CD8-positive, alpha-beta memory T cell (primary cell): Measurements from ENCODE around the gene RUNDC3A. TPM values are rescaled to one million over a fixed set of nuclear protein-coding genes. Genes with fewer than 3 reads are reported as not detected.

Experiments used
- CTCF ChIA-PET: fragments of 350-600 bp; sonication (Branson Sonifier 250); formaldehyde crosslinking; loops from one replicate; lab custom pipeline; 2021; ENCODE audit warnings: antibody characterized with exemption; lab: Charles Lee
- POLR2A ChIA-PET: fragments of 350-600 bp; sonication (Branson Sonifier 250); formaldehyde crosslinking; loops from one replicate; lab custom pipeline; 2021; ENCODE audit warnings: antibody characterized with exemption; lab: Charles Lee
- DNase-seq, 5 donors: peaks; one replicate each; pipeline versions ENCODE4 v3.0.0 to v3.0.0-alpha.2; 2020 to 2022; ENCODE audit warnings: mixed read lengths in 1 of 5
- H3K27ac ChIP-seq: one replicate; pipeline ENCODE4 v1.7.0; 2013; ENCODE audit warnings: low read depth, mild to moderate bottlenecking, low read length, moderate library complexity
- H3K27me3 ChIP-seq: 2 replicates; pipeline ENCODE4 v1.7.0; 2013; ENCODE audit warnings: low read length, mild to moderate bottlenecking; ENCODE audit not compliant: insufficient read depth, poor library complexity, severe bottlenecking
- H3K36me3 ChIP-seq: 2 replicates; pipeline ENCODE4 v1.7.0; 2013; ENCODE audit warnings: mild to moderate bottlenecking, low read length, moderate library complexity; ENCODE audit not compliant: insufficient read depth
- H3K4me1 ChIP-seq: 2 replicates; pipeline ENCODE4 v1.7.0; 2013; ENCODE audit warnings: mild to moderate bottlenecking, low read length, moderate library complexity; ENCODE audit not compliant: insufficient read depth
- H3K4me3 ChIP-seq: 2 replicates; pipeline ENCODE4 v1.7.0; 2013; ENCODE audit warnings: mild to moderate bottlenecking, low read length
- H3K9me3 ChIP-seq: 2 replicates; pipeline ENCODE4 v1.7.0; 2013; ENCODE audit warnings: mild to moderate bottlenecking, low read length
- H3K27ac Mint-ChIP-seq, 8 donors: one replicate each; pipeline ENCODE4 v1.8.0; 2020 to 2021; ENCODE audit warnings: mixed read lengths in 8 of 8, mild to moderate bottlenecking in 6 of 8, inconsistent platforms in 3 of 8, moderate library complexity in 3 of 8
- H3K27me3 Mint-ChIP-seq, 2 donors: one replicate each; pipeline ENCODE4 v1.8.0; 2020 to 2021; ENCODE audit warnings: mixed read lengths in 2 of 2, mild to moderate bottlenecking in 1 of 2, moderate library complexity in 1 of 2
- H3K36me3 Mint-ChIP-seq, 3 donors: one replicate each; pipeline ENCODE4 v1.8.0; 2020 to 2021; ENCODE audit warnings: mixed read lengths in 3 of 3, inconsistent platforms in 1 of 3, mild to moderate bottlenecking in 1 of 3
- H3K4me1 Mint-ChIP-seq, 3 donors: one replicate each; pipeline ENCODE4 v1.8.0; 2020 to 2021; ENCODE audit warnings: mixed read lengths in 3 of 3, inconsistent platforms in 1 of 3, mild to moderate bottlenecking in 1 of 3
- H3K4me3 Mint-ChIP-seq, 7 donors: one replicate each; pipeline ENCODE4 v1.8.0; 2020 to 2021; ENCODE audit warnings: mixed read lengths in 7 of 7, mild to moderate bottlenecking in 6 of 7, moderate library complexity in 4 of 7, inconsistent platforms in 2 of 7
- H3K9me3 Mint-ChIP-seq, 5 donors: one replicate each; pipeline ENCODE4 v1.8.0; 2020 to 2022; ENCODE audit warnings: mixed read lengths in 5 of 5, mild to moderate bottlenecking in 3 of 5, moderate library complexity in 2 of 5, inconsistent platforms in 1 of 5
- polyA plus RNA-seq: library from polyadenylated mRNA; unstranded; fragments of 300-500 nt; fragmentation: Illumina TruSeq; gene quantifications from one replicate; pipeline ENCODE4 v1.2.3, GENCODE V29; 2021
- total RNA-seq, 2 experiments: library from RNA; stranded (reverse); gene quantifications; one replicate each; pipeline ENCODE4 v1.2.3, GENCODE V29; 2021

The RUNDC3A gene
- total and polyA plus RNA-seq, 3 experiments from 2014 or later = not detected

GRCh38 chr17:44351961-44352827, 43.8 kb downstream of the RUNDC3A start:
- Mint-ChIP-seq H3K27ac (no peak overlapping the region), H3K27me3 (peaks cover 0 to 6% of the 10 kb centered on the region in 2 donors), H3K4me3 (peak overlapping the region in 5 of 7 donors; percentile 48 to 87 (median 73)), H3K36me3 (peaks cover 0 to 7% (median 0%) of the 10 kb centered on the region in 3 donors), H3K4me1 (peaks cover 5 to 22% (median 9%) of the 10 kb centered on the region in 3 donors), H3K9me3 (no peaks in the 10 kb centered on the region)
- H3K27ac ChIP-seq = no peak overlapping the region
- DNase-seq = no peak
- H3K27me3 ChIP-seq = no peaks in the 10 kb centered on the region
- no peaks in the 10 kb centered on the region for H3K9me3 ChIP-seq
- CTCF ChIA-PET = interaction anchor here (0.9 to 6.7 kb wide), 6 partner anchors 9 to 165 kb away, joined by 4 to 54 read pairs (median 4); partner anchors contain the start of genes FAM171A2 and TMUB2
- H3K36me3 ChIP-seq = no peaks in the 10 kb centered on the region
- POLR2A ChIA-PET = interaction anchor here (0.8 to 3.2 kb wide), 3 partner anchors 11 to 136 kb away, joined by 3 to 16 read pairs (median 15); partner anchors contain the start of gene FAM171A2
- no peak overlapping the region for H3K4me3 ChIP-seq
- H3K4me1 ChIP-seq = peaks cover 3% of the 10 kb centered on the region

GRCh38 chr17:44352828-44353671, 44.6 kb downstream of the RUNDC3A start:
- Mint-ChIP-seq H3K4me3 (peak overlapping the region; percentile 65 to 87 (median 73)), H3K27me3 (peaks cover 0 to 6% of the 10 kb centered on the region in 2 donors), H3K36me3 (peaks cover 0 to 7% (median 0%) of the 10 kb centered on the region in 3 donors), H3K4me1 (peaks cover 5 to 21% (median 9%) of the 10 kb centered on the region in 3 donors), H3K9me3 (no peaks in the 10 kb centered on the region), H3K27ac (peak overlapping the region in 1 of 8 donors; percentile 52)
- POLR2A ChIA-PET = interaction anchor here (0.8 to 3.2 kb wide), 8 partner anchors 7 to 229 kb away, joined by 3 to 16 read pairs (median 4); partner anchors contain the start of genes FAM171A2, GRN and HDAC5
- DNase-seq = no peak
- Histone ChIP-seq H3K9me3 (no peaks in the 10 kb centered on the region), H3K36me3 (no peaks in the 10 kb centered on the region), H3K27me3 (no peaks in the 10 kb centered on the region), H3K27ac (no peak overlapping the region), H3K4me3 (no peak overlapping the region), H3K4me1 (peaks cover 3% of the 10 kb centered on the region)
- CTCF ChIA-PET = interaction anchor here (0.9 to 6.7 kb wide), 4 partner anchors 7 to 142 kb away, joined by 4 to 54 read pairs (median 24); partner anchors contain the start of genes FAM171A2 and GRN

DNA sequence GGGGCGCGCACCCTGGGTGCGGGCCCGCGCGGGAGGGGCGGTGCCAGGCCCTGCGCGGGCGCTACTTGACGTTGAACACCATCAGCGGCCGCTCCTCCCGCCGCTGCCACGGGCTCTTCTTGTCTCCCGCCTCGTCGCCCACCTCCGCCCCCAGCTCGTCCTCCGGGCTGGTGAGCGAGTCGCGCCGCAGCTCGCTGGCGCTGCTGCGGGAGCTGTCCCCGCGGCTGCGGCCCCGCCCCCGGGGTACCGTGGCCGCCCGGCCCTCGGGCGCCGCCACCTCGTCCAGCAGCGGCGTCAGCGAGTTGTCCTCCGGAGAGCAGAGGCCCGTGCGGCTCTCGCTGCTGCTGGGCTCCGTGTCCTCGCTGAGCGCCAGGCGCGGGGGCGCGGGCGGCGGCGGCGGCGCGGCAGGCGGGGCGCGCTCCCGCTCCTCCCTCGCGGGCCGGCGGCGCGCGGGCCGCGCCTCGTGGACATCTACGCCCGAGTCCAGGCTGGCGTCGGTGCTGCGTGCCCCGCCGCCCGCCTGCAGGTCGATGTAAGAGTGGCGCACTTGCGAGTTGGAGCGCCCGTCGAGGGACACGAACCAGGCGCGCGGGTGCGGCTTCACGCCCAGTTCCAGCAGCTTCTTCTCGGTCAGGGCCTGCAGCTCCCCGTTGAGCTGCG, 45.4 kb downstream of the RUNDC3A start:
- peak in 2 of 5 donors; percentile 14 to 32 for DNase-seq
- CTCF ChIA-PET = interaction anchor here (0.7 to 6.7 kb wide), 8 partner anchors 8 to 203 kb away, joined by 3 to 54 read pairs (median 6); partner anchors contain the start of genes FAM171A2 and GRN
- H3K4me3 ChIP-seq = no peak overlapping the region

DNA sequence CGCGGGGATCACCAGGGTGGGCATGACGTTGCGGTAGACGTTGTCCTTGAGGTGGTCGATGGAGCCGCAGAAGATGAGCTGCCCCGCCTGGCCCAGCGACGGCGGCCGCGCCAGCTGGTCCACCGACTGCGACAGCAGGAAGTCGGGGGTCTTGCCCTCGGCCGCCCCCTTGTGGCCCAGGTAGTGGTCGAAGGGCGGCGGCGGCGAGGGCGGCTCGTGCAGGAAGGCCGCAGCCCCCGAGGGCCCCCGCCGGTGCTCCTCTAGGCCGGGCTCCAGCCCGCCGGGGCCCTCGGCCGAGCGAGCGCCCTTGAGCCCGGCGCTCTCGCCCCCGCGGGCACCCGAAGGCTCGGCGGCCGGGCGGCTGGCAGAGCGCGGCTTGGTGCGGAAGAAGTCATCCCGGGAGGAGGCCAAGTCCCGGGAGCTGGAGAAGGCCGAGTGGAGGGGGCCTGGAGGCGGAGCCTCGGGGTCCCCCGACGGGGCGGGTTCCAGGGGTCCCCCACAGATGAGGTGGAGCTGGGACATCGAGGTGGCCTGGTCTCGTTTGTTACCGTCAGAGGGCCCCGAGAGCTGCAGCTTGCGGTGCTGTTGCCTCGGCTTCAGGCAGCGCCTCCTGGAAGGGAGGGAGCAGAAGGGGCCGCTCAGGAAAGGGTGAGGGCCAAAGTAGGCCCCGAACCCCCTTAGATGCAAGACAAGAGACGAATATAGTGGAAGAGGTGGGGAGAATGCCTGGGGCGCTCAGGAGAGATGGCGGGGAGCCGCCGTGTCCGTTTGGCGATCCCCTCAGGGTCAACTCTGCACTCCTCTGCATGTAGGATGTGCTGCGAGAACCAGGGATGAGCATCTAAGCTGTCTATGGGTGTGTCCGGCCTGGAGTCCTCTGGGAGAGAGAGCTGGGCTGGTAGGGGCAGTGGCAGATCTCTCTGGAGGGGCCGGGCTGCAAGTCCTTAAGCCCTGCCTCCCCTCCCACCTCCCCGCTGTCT, 46.5 kb downstream of the RUNDC3A start:
- Mint-ChIP-seq H3K4me3 (peak overlapping the region; percentile 62 to 90 (median 71)), H3K9me3 (no peaks in the 10 kb centered on the region), H3K36me3 (peaks cover 0 to 7% (median 0%) of the 10 kb centered on the region in 3 donors), H3K27me3 (peaks cover 0 to 6% of the 10 kb centered on the region in 2 donors), H3K4me1 (peaks cover 5 to 14% (median 5%) of the 10 kb centered on the region in 3 donors), H3K27ac (peak overlapping the region in 1 of 8 donors; percentile 89)
- Histone ChIP-seq H3K27me3 (no peaks in the 10 kb centered on the region), H3K4me3 (no peak overlapping the region), H3K27ac (no peak overlapping the region), H3K36me3 (no peaks in the 10 kb centered on the region), H3K9me3 (no peaks in the 10 kb centered on the region), H3K4me1 (peaks cover 3% of the 10 kb centered on the region)
- POLR2A ChIA-PET = interaction anchor here (0.6 to 3.2 kb wide), 6 partner anchors 8 to 169 kb away, joined by 3 to 16 read pairs (median 6); partner anchors contain the start of genes FAM171A2, GRN and TMUB2
- peak; percentile 46 to 76 (median 62) for DNase-seq
- CTCF ChIA-PET = interaction anchor here (0.7 to 6.7 kb wide), 7 partner anchors 8 to 204 kb away, joined by 3 to 54 read pairs (median 6); partner anchors contain the start of genes FAM171A2 and GRN

More for the DNA sequence above, 45.4 kb downstream of the RUNDC3A start:
- peaks cover 1 to 15% (median 6%) of the 10 kb centered on the region in 3 donors for H3K4me1 Mint-ChIP-seq
- peak overlapping the region; percentile 54 to 88 (median 67) for H3K4me3 Mint-ChIP-seq
- peaks cover 0 to 7% (median 0%) of the 10 kb centered on the region in 3 donors for H3K36me3 Mint-ChIP-seq
- Histone ChIP-seq H3K9me3 (no peaks in the 10 kb centered on the region), H3K4me1 (peaks cover 3% of the 10 kb centered on the region), H3K27me3 (no peaks in the 10 kb centered on the region), H3K36me3 (no peaks in the 10 kb centered on the region), H3K27ac (no peak overlapping the region)
- H3K9me3 Mint-ChIP-seq = no peaks in the 10 kb centered on the region
- H3K27me3 Mint-ChIP-seq = peaks cover 0 to 6% of the 10 kb centered on the region in 2 donors
- no peak overlapping the region for H3K27ac Mint-ChIP-seq
- POLR2A ChIA-PET = interaction anchor here (0.6 to 3.2 kb wide), 9 partner anchors 8 to 230 kb away, joined by 3 to 16 read pairs (median 4); partner anchors contain the start of genes FAM171A2, GRN, HDAC5 and TMUB2

- H3K27ac Mint-ChIP-seq = no peak overlapping the region
- H3K4me3 ChIP-seq = no peak overlapping the region
- H3K4me1 ChIP-seq = peaks cover 3% of the 10 kb centered on the region
- CTCF ChIA-PET = interaction anchor here (0.8 to 6.7 kb wide), 2 partner anchors 10 to 145 kb away, joined by 3 to 54 read pairs; no protein-coding TSS in a partner anchor
- H3K27me3 ChIP-seq = no peaks in the 10 kb centered on the region
- POLR2A ChIA-PET = no interaction called here
- H3K4me3 Mint-ChIP-seq = peak overlapping the region in 5 of 7 donors; percentile 10 to 60 (median 54)
- H3K36me3 ChIP-seq = no peaks in the 10 kb centered on the region
- no peaks in the 10 kb centered on the region for H3K9me3 Mint-ChIP-seq
- H3K27me3 Mint-ChIP-seq = peaks cover 5 to 8% of the 10 kb centered on the region in 2 donors
- no peaks in the 10 kb centered on the region for H3K9me3 ChIP-seq
- DNase-seq = no peak
- H3K27ac ChIP-seq = no peak overlapping the region
- peaks cover 0 to 7% (median 0%) of the 10 kb centered on the region in 3 donors for H3K36me3 Mint-ChIP-seq
- H3K4me1 Mint-ChIP-seq = peaks cover 5 to 12% (median 5%) of the 10 kb centered on the region in 3 donors
Observed at GRCh38 chr17:44355642-44356099, 47.3 kb downstream of the RUNDC3A start.

- Histone ChIP-seq H3K27ac (no peak overlapping the region), H3K36me3 (no peaks in the 10 kb centered on the region), H3K4me3 (no peak overlapping the region), H3K27me3 (no peaks in the 10 kb centered on the region), H3K4me1 (peaks cover 3% of the 10 kb centered on the region), H3K9me3 (no peaks in the 10 kb centered on the region)
- peaks cover 0 to 7% (median 0%) of the 10 kb centered on the region in 3 donors for H3K36me3 Mint-ChIP-seq
- no peak for DNase-seq
- no peaks in the 10 kb centered on the region for H3K9me3 Mint-ChIP-seq
- H3K27me3 Mint-ChIP-seq = peaks cover 6 to 10% of the 10 kb centered on the region in 2 donors
- H3K4me1 Mint-ChIP-seq = peaks cover 4 to 9% (median 5%) of the 10 kb centered on the region in 3 donors
- H3K4me3 Mint-ChIP-seq = peak overlapping the region in 1 of 7 donors; percentile 9
- POLR2A ChIA-PET = no interaction called here
- CTCF ChIA-PET = interaction anchor here (0.8 to 3.0 kb wide), 2 partner anchors 11 to 146 kb away, joined by 3 to 9 read pairs; no protein-coding TSS in a partner anchor
- H3K27ac Mint-ChIP-seq = no peak overlapping the region
Observed at GRCh38 chr17:44356241-44356640, 47.8 kb downstream of the RUNDC3A start.
